Caki2 (cell line): ENCODE data around the gene HOMER3. TPM values are rescaled to one million over a fixed set of nuclear protein-coding genes. Genes with fewer than 3 reads are reported as not detected.
A peak's percentile ranks its signal among the peaks of the same experiment; 100 is the strongest.

ENCODE experiments used
- DNase-seq: peaks from one replicate; pipeline ENCODE4 v3.0.0-alpha.2; 2015; ENCODE audit warnings: low read depth
- in situ Hi-C: cut with HindIII; loops from 2 replicates; pipeline ENCODE4 v1.10.0; 2016; ENCODE audit warnings: low sequenced_read_pairs, low pct_unique_long_range_greater_than_20kb, mixed read lengths
- total RNA-seq: library from RNA; depleted of rRNA; stranded (reverse); fragments of >200 nt; shearing (Covaris generic); gene quantifications from 2 replicates; pipeline ENCODE4 v1.2.3, GENCODE V29; 2014; ENCODE audit warnings: low replicate concordance; rRNA removed

HOMER3 gene
- total RNA-seq, 1 experiment from 2014 or later: 131 TPM

- in situ Hi-C loops: no loop called here
- DNase-seq: no peak
Measured at GRCh38 chr19:18895824-18896341, 45.1 kb downstream of the HOMER3 start, which contains the start of gene CERS1. Gene CERS1 (minus strand): TSS chr19:18896158. CDS start chr19:18896072, 86 bp downstream.

- in situ Hi-C loops: no loop called here
- peak; percentile 72 for DNase-seq
Measured at GRCh38 chr19:18895038-18895823, 45.8 kb downstream of the HOMER3 start.

GRCh38 chr19:18894254-18895037 is 46.6 kb downstream of the HOMER3 start:
- in situ Hi-C loops: no loop called here

GRCh38 chr19:18893587-18894253 is 47.3 kb downstream of the HOMER3 start:
- no peak for DNase-seq
- in situ Hi-C loops: no loop called here

More at GRCh38 chr19:18894254-18895037, 46.6 kb downstream of the HOMER3 start:
- no peak for DNase-seq

GRCh38 chr19:18889949-18890745 is 50.9 kb downstream of the HOMER3 start:
- in situ Hi-C loops: no loop called here
- DNase-seq: no peak

GRCh38 chr19:18886972-18887371 is 54.0 kb downstream of the HOMER3 start:
- in situ Hi-C loops: no loop called here
- no peak for DNase-seq

GRCh38 chr19:18883526-18884304 is 57.3 kb downstream of the HOMER3 start:
- in situ Hi-C loops: no loop called here
- no peak for DNase-seq

GRCh38 chr19:18881491-18881890 is 59.5 kb downstream of the HOMER3 start:
- in situ Hi-C loops: no loop called here
- no peak for DNase-seq

- DNase-seq: peak; percentile 86
- in situ Hi-C loops: no loop called here
Measured at GRCh38 chr19:18879579-18880373, 61.2 kb downstream of the HOMER3 start.

Other genes with a start within 250 kb of the HOMER3 start
- gene COMP, start 149.9 kb downstream of the HOMER3 start, total RNA-seq: not detected in 2 replicates
- 70.9 and 71.8 TPM in 2 replicates for gene UPF1, start 109.3 kb downstream of the HOMER3 start, total RNA-seq
- 7.7 and 13.1 TPM in 2 replicates for gene CERS1, start 45.1 kb downstream of the HOMER3 start, total RNA-seq
- 596 and 615 TPM in 2 replicates for gene COPE, start 21.8 kb downstream of the HOMER3 start, total RNA-seq
- gene DDX49, start 21.5 kb downstream of the HOMER3 start, total RNA-seq: 91.7 and 101 TPM in 2 replicates
- gene SUGP2, start 92.3 kb upstream of the HOMER3 start, total RNA-seq: 33.4 and 36.5 TPM in 2 replicates
- gene ARMC6, start 92.4 kb upstream of the HOMER3 start, total RNA-seq: 84.8 and 99.9 TPM in 2 replicates
- gene SLC25A42, start 122.8 kb upstream of the HOMER3 start, total RNA-seq: 5.1 and 7.8 TPM in 2 replicates
- gene TMEM161A, start 197.3 kb upstream of the HOMER3 start, total RNA-seq: 32.3 and 34.1 TPM in 2 replicates
- 2.6 TPM in 1 of 2 replicates, not detected in the other for gene MEF2B, start 229.0 kb upstream of the HOMER3 start, total RNA-seq